H9 (cell line): Measurements from ENCODE around the gene GPHA2. TPM values are rescaled to one million over a fixed set of nuclear protein-coding genes. Genes with fewer than 3 reads are reported as not detected.

Experiments
- DNase-seq: peaks from one replicate; pipeline ENCODE4 v3.0.0-alpha.2; 2017
- H2AFZ ChIP-seq: one replicate; pipeline ENCODE4 v1.6.1; 2013; ENCODE audit warnings: mild to moderate bottlenecking, low read length, control low read depth, moderate library complexity
- H2AK5ac ChIP-seq: 2 replicates; pipeline ENCODE4 v1.6.1; 2013; ENCODE audit warnings: low read length, control low read depth, mixed read lengths; ENCODE audit not compliant: insufficient read length
- H2BK120ac ChIP-seq: one replicate; pipeline ENCODE4 v1.6.1; 2013; ENCODE audit warnings: low read depth, mild to moderate bottlenecking, low read length, control low read depth, inconsistent platforms; ENCODE audit not compliant: poor library complexity, severe bottlenecking
- H2BK12ac ChIP-seq: 2 replicates; pipeline ENCODE4 v1.6.1; 2013; ENCODE audit warnings: low read length, control low read depth, mixed read lengths, low read depth; ENCODE audit not compliant: insufficient read length
- H2BK15ac ChIP-seq: 2 replicates; pipeline ENCODE4 v1.6.1; 2013; ENCODE audit warnings: low read depth, low read length, control low read depth
- H2BK20ac ChIP-seq: one replicate; pipeline ENCODE4 v1.6.1; 2013; ENCODE audit warnings: low read depth, mild to moderate bottlenecking, low read length, control low read depth, inconsistent platforms; ENCODE audit not compliant: poor library complexity, severe bottlenecking
- H2BK5ac ChIP-seq: 2 replicates; pipeline ENCODE4 v1.6.1; 2013; ENCODE audit warnings: low read length, control low read depth, mixed read lengths; ENCODE audit not compliant: insufficient read length
- H3K14ac ChIP-seq: 2 replicates; pipeline ENCODE4 v1.6.1; 2013; ENCODE audit warnings: low read length, control low read depth; ENCODE audit not compliant: insufficient read depth
- H3K18ac ChIP-seq: 2 replicates; pipeline ENCODE4 v1.6.1; 2013; ENCODE audit warnings: low read depth, mild to moderate bottlenecking, mixed read lengths, low read length, control low read depth; ENCODE audit not compliant: insufficient read length
- H3K23ac ChIP-seq: 2 replicates; pipeline ENCODE4 v1.6.1; 2013; ENCODE audit warnings: low read length, control low read depth, mixed read lengths, low read depth; ENCODE audit not compliant: insufficient read length
- H3K23me2 ChIP-seq: 2 replicates; pipeline ENCODE4 v1.6.1; 2013; ENCODE audit warnings: low read depth, mild to moderate bottlenecking, mixed read lengths, low read length, control low read depth; ENCODE audit not compliant: insufficient read length, poor library complexity, severe bottlenecking
- H3K27ac ChIP-seq: 2 replicates; pipeline ENCODE4 v1.5.1; 2013; ENCODE audit warnings: low read length, control low read depth, mixed read lengths, low read depth; ENCODE audit not compliant: insufficient read length
- H3K27me3 ChIP-seq: 2 replicates; pipeline ENCODE4 v1.6.1; 2013; ENCODE audit warnings: low read length, control low read depth, inconsistent platforms; ENCODE audit not compliant: insufficient read depth
- H3K4ac ChIP-seq: 2 replicates; pipeline ENCODE4 v1.6.1; 2013; ENCODE audit warnings: low read depth, mild to moderate bottlenecking, control low read depth, inconsistent platforms, low read length, moderate library complexity
- H3K4me1 ChIP-seq: 2 replicates; pipeline ENCODE4 v1.6.1; 2013; ENCODE audit warnings: low read length, control low read depth, inconsistent platforms; ENCODE audit not compliant: insufficient read depth
- H3K4me2 ChIP-seq: 2 replicates; pipeline ENCODE4 v1.6.1; 2013; ENCODE audit warnings: low read length, control low read depth, mixed read lengths; ENCODE audit not compliant: insufficient read length, insufficient read depth
- H3K56ac ChIP-seq: 2 replicates; pipeline ENCODE4 v1.6.1; 2013; ENCODE audit warnings: low read depth, mild to moderate bottlenecking, mixed read lengths, low read length, control low read depth; ENCODE audit not compliant: insufficient read length
- H3K79me1 ChIP-seq: 2 replicates; pipeline ENCODE4 v1.6.1; 2013; ENCODE audit warnings: low read depth, mild to moderate bottlenecking, moderate library complexity, low read length, control low read depth, inconsistent platforms; ENCODE audit not compliant: insufficient read depth, poor library complexity, severe bottlenecking
- H3K79me2 ChIP-seq: 2 replicates; pipeline ENCODE4 v1.6.1; 2013; ENCODE audit warnings: low read length, control low read depth, inconsistent platforms; ENCODE audit not compliant: insufficient read depth
- H3K9ac ChIP-seq: 2 replicates; pipeline ENCODE4 v1.6.1; 2013; ENCODE audit warnings: low read length, control low read depth, mixed read lengths; ENCODE audit not compliant: insufficient read length; ENCODE audit errors: extremely low read depth
- H3K9me3 ChIP-seq: one replicate; pipeline ENCODE4 v1.6.1; 2013; ENCODE audit warnings: low read depth, low read length, inconsistent platforms; ENCODE audit not compliant: control insufficient read depth
- H3T11ph ChIP-seq: one replicate; pipeline ENCODE4 v1.6.1; 2013; ENCODE audit warnings: mild to moderate bottlenecking, low read length, control low read depth, inconsistent platforms
- H4K20me1 ChIP-seq: one replicate; pipeline ENCODE4 v1.6.1; 2013; ENCODE audit not compliant: control insufficient read depth, insufficient read length, insufficient read depth
- H4K5ac ChIP-seq: 2 replicates; pipeline ENCODE4 v1.6.1; 2013; ENCODE audit warnings: low read depth, mild to moderate bottlenecking, mixed read lengths, low read length, control low read depth; ENCODE audit not compliant: insufficient read length
- H4K8ac ChIP-seq: replicated peaks from 2 replicates; pipeline ENCODE4 v1.6.1; 2013; ENCODE audit warnings: low read length, control low read depth, mixed read lengths, low read depth; ENCODE audit not compliant: insufficient read length
- H4K91ac ChIP-seq: 2 replicates; pipeline ENCODE4 v1.6.1; 2013; ENCODE audit warnings: low read depth, mild to moderate bottlenecking, moderate library complexity, mixed read lengths, low read length, control low read depth; ENCODE audit not compliant: insufficient read length
- H3K27ac Mint-ChIP-seq, 3 experiments: 2 replicates in 2 of 3; 3 replicates in 1 of 3; pipeline ENCODE4 v1.8.0; 2020 to 2021; ENCODE audit warnings: mixed read lengths in 3 of 3, mild to moderate bottlenecking in 1 of 3, moderate library complexity in 1 of 3
- H3K27me3 Mint-ChIP-seq: 2 replicates; pipeline ENCODE4 v1.8.0; 2021; ENCODE audit warnings: low read depth, mild to moderate bottlenecking, moderate library complexity, mixed read lengths
- H3K36me3 Mint-ChIP-seq, 3 experiments: 2 replicates in 2 of 3; 3 replicates in 1 of 3; pipeline ENCODE4 v1.8.0; 2020 to 2021; ENCODE audit warnings: low read depth in 3 of 3, mixed read lengths in 3 of 3; ENCODE audit not compliant: insufficient read depth in 1 of 3
- H3K4me1 Mint-ChIP-seq, 2 experiments: 2 replicates each; pipeline ENCODE4 v1.8.0; 2020; ENCODE audit warnings: mixed read lengths in 2 of 2
- H3K4me3 Mint-ChIP-seq, 2 experiments: 2 replicates in 1 of 2; 3 replicates in 1 of 2; pipeline ENCODE4 v1.8.0; 2020 to 2021; ENCODE audit warnings: mild to moderate bottlenecking in 2 of 2, mixed read lengths in 2 of 2, moderate library complexity in 1 of 2
- H3K9me3 Mint-ChIP-seq, 2 experiments: 2 replicates in 1 of 2; 3 replicates in 1 of 2; pipeline ENCODE4 v1.8.0; 2020; ENCODE audit warnings: mild to moderate bottlenecking in 2 of 2, mixed read lengths in 2 of 2, moderate library complexity in 1 of 2
- CTCF ChIP-seq: fragments of 200-600 bp; sonication (generic); conservative IDR thresholded peaks from 3 replicates; pipeline ENCODE4 v1.8.0; 2021; ENCODE audit warnings: antibody characterized with exemption, mild to moderate bottlenecking
- WGBS: extraction: QIAGEN DNeasy Blood & Tissue Kit; methylation state at CpG from one replicate; pipeline ENCODE4 v1.1.7; 2013; ENCODE audit warnings: missing lambda C conversion rate, low lambda C conversion rate, mixed read lengths; ENCODE audit not compliant: insufficient read length; ENCODE audit errors: extremely low coverage; 5-methylcytosine and 5-hydroxymethylcytosine counted together
- total RNA-seq: library from RNA; stranded (reverse); gene quantifications from 2 replicates; pipeline ENCODE4 v1.2.1, GENCODE V29; 2021

GPHA2 gene
- total RNA-seq, 1 experiment from 2014 or later: 2.1 TPM

- H3K56ac ChIP-seq: no peak overlapping the region
- no peaks in the 10 kb centered on the region for H3K79me2 ChIP-seq
- H2BK15ac ChIP-seq: no peak overlapping the region
- no peak overlapping the region for H3K4me2 ChIP-seq
- no peak overlapping the region for H3K27ac ChIP-seq
- no peak overlapping the region for H2BK120ac ChIP-seq
- no peaks in the 10 kb centered on the region for H3K9me3 ChIP-seq
- H2BK12ac ChIP-seq: no peak overlapping the region
- Mint-ChIP-seq H3K4me3 (no peak overlapping the region), H3K9me3 (no peaks in the 10 kb centered on the region), H3K4me1 (peaks cover 18 to 21% of the 10 kb centered on the region in 2 experiments), H3K27me3 (no peaks in the 10 kb centered on the region), H3K36me3 (peaks cover 8 to 35% (median 24%) of the 10 kb centered on the region in 3 experiments; a peak in 6 of 7 replicates), H3K27ac (no peak overlapping the region)
- no peak overlapping the region for H3K18ac ChIP-seq
- no peak overlapping the region for H2BK5ac ChIP-seq
- no peak overlapping the region for H3T11ph ChIP-seq
- TF ChIP-seq CTCF: no peak
- no peak overlapping the region for H3K4ac ChIP-seq
- no peak overlapping the region for H3K9ac ChIP-seq
- DNase-seq: no peak
- no peaks in the 10 kb centered on the region for H3K27me3 ChIP-seq
- H4K20me1 ChIP-seq: no peaks in the 10 kb centered on the region
- no peak overlapping the region for H3K14ac ChIP-seq
- no peak overlapping the region for H2AK5ac ChIP-seq
- H2BK20ac ChIP-seq: no peak overlapping the region
- H4K8ac ChIP-seq: no peak overlapping the region
- H3K4me1 ChIP-seq: no peaks in the 10 kb centered on the region
- no peak overlapping the region for H4K91ac ChIP-seq
- no peak overlapping the region for H2AFZ ChIP-seq
- no peak overlapping the region for H3K23ac ChIP-seq
- H3K79me1 ChIP-seq: no peaks in the 10 kb centered on the region
- no peak overlapping the region for H4K5ac ChIP-seq
- WGBS: no CpG with 5 or more reads among the region's 18 CpGs
- peaks cover 10% of the 10 kb centered on the region for H3K23me2 ChIP-seq
These were observed 22.4 kb downstream of the GPHA2 start for GRCh38 chr11:64913171-64913727.
